Measurements from ENCODE around the gene GORASP2.

Gene GORASP2

GRCh38 chr2:170973492-170974303, 44.6 kb downstream of the GORASP2 start:
- in situ Hi-C loops (cut with HindIII; ENCODE audit: low sequenced_read_pairs), result loop anchor here (25.0 kb wide), 1 partner anchor 439 kb away; no protein-coding TSS in a partner anchor
- peak; percentile 71 for TF ChIP-seq CTCF (IDR thresholded peaks at IDR 0.05; ENCODE audit: low read depth, low read length, missing control alignments)

GRCh38 chr2:170974304-170974993, 45.4 kb downstream of the GORASP2 start:
- in situ Hi-C loops (cut with HindIII; ENCODE audit: low sequenced_read_pairs), result loop anchor here (25.0 kb wide), 1 partner anchor 438 kb away; no protein-coding TSS in a partner anchor
- no peak for DNase-seq (ENCODE audit: low read depth)
- H3K4me3 ChIP-seq (ENCODE audit: low read depth, low read length), result no peak overlapping the region
- TF ChIP-seq CTCF (IDR thresholded peaks at IDR 0.05; ENCODE audit: low read depth, low read length, missing control alignments), result no peak

More at GRCh38 chr2:170973492-170974303, 44.6 kb downstream of the GORASP2 start:
- peak; percentile 49 for DNase-seq (ENCODE audit: low read depth)
- peak overlapping the region; percentile 62 for H3K4me3 ChIP-seq (ENCODE audit: low read depth, low read length)

GRCh38 chr2:170975127-170975942, 46.3 kb downstream of the GORASP2 start:
- DNase-seq (ENCODE audit: low read depth), result no peak
- H3K4me3 ChIP-seq (ENCODE audit: low read depth, low read length), result no peak overlapping the region
- in situ Hi-C loops (cut with HindIII; ENCODE audit: low sequenced_read_pairs), result no loop called here
- no peak for TF ChIP-seq CTCF (IDR thresholded peaks at IDR 0.05; ENCODE audit: low read depth, low read length, missing control alignments)

- no peak for DNase-seq (ENCODE audit: low read depth)
- in situ Hi-C loops (cut with HindIII; ENCODE audit: low sequenced_read_pairs), result no loop called here
- TF ChIP-seq CTCF (IDR thresholded peaks at IDR 0.05; ENCODE audit: low read depth, low read length, missing control alignments), result no peak
- no peak overlapping the region for H3K4me3 ChIP-seq (ENCODE audit: low read depth, low read length)
Observed at GRCh38 chr2:170975943-170976270, 46.9 kb downstream of the GORASP2 start.

- in situ Hi-C loops (cut with HindIII; ENCODE audit: low sequenced_read_pairs), result no loop called here
- no peak for TF ChIP-seq CTCF (IDR thresholded peaks at IDR 0.05; ENCODE audit: low read depth, low read length, missing control alignments)
Observed at GRCh38 chr2:170984079-170984478, 55.0 kb downstream of the GORASP2 start.

GRCh38 chr2:170985407-170985806, 56.4 kb downstream of the GORASP2 start:
- no peak for DNase-seq (ENCODE audit: low read depth)
- H3K4me3 ChIP-seq (ENCODE audit: low read depth, low read length), result no peak overlapping the region
- in situ Hi-C loops (cut with HindIII; ENCODE audit: low sequenced_read_pairs), result no loop called here
- no peak for TF ChIP-seq CTCF (IDR thresholded peaks at IDR 0.05; ENCODE audit: low read depth, low read length, missing control alignments)

More at GRCh38 chr2:170984079-170984478, 55.0 kb downstream of the GORASP2 start:
- no peak for DNase-seq (ENCODE audit: low read depth)
- H3K4me3 ChIP-seq (ENCODE audit: low read depth, low read length), result no peak overlapping the region

All from astrocyte of the cerebellum (primary cell).